ENCODE results near the gene KLHDC4. TPM values are rescaled to one million over a fixed set of nuclear protein-coding genes. Genes with fewer than 3 reads are reported as not detected.

KLHDC4 gene
- total RNA-seq, 1 experiment from 2014 or later: 117 TPM

GRCh38 chr16:87677830-87678229 lies 88.0 kb downstream of the KLHDC4 start:
- BruUV-seq (replicated peaks): no TSS peak
- no peak overlapping the region for H3K27ac Mint-ChIP-seq (ENCODE audit: unreplicated experiment)

GRCh38 chr16:87675111-87675719 lies 90.6 kb downstream of the KLHDC4 start:
- H3K4me3 ChIP-seq (ENCODE audit: low read depth, low read length): no peak overlapping the region
- no peak for TF ChIP-seq CTCF (IDR thresholded peaks at IDR 0.05; ENCODE audit: insufficient read depth in 1 of 2, low read depth in 1 of 2, low read length in 1 of 2, severe bottlenecking in 1 of 2, unreplicated experiment in 1 of 2)
- H3K9me3 ChIP-seq: no peaks in the 10 kb centered on the region
- H3K27me3 Mint-ChIP-seq (ENCODE audit: insufficient read depth, unreplicated experiment): peaks cover 10% of the 10 kb centered on the region
- H3K9me3 Mint-ChIP-seq (ENCODE audit: unreplicated experiment): no peaks in the 10 kb centered on the region
- BruUV-seq (replicated peaks): no TSS peak
- ChIA-PET CTCF (no interaction called here), POLR2A (no interaction called here)
- no peak overlapping the region for H3K27ac Mint-ChIP-seq (ENCODE audit: unreplicated experiment)
- H3K4me1 ChIP-seq: no peaks in the 10 kb centered on the region
- H3K36me3 ChIP-seq (ENCODE audit: control insufficient read depth, insufficient read depth, low read length): no peaks in the 10 kb centered on the region
- no peaks in the 10 kb centered on the region for H3K27me3 ChIP-seq (replicated peaks; ENCODE audit: control insufficient read depth, insufficient read depth, low read length)
- no peak for DNase-seq
- no peaks in the 10 kb centered on the region for H3K36me3 Mint-ChIP-seq (ENCODE audit: insufficient read depth, unreplicated experiment)
- intact Hi-C loops (cut with micrococcal nuclease; ENCODE audit: unreplicated experiment): no loop called here
- no peaks in the 10 kb centered on the region for H3K4me1 Mint-ChIP-seq (ENCODE audit: low read depth, unreplicated experiment)
- H3K4me3 Mint-ChIP-seq (ENCODE audit: unreplicated experiment): no peak overlapping the region

More at GRCh38 chr16:87677830-87678229, 88.0 kb downstream of the KLHDC4 start:
- no peaks in the 10 kb centered on the region for H3K9me3 ChIP-seq
- intact Hi-C loops (cut with micrococcal nuclease; ENCODE audit: unreplicated experiment): no loop called here
- H3K4me1 Mint-ChIP-seq (ENCODE audit: low read depth, unreplicated experiment): no peaks in the 10 kb centered on the region
- CTCF ChIA-PET: no interaction called here
- no peaks in the 10 kb centered on the region for H3K4me1 ChIP-seq
- TF ChIP-seq CTCF (IDR thresholded peaks at IDR 0.05; ENCODE audit: insufficient read depth in 1 of 2, low read depth in 1 of 2, low read length in 1 of 2, severe bottlenecking in 1 of 2, unreplicated experiment in 1 of 2): no peak
- H3K27me3 ChIP-seq (replicated peaks; ENCODE audit: control insufficient read depth, insufficient read depth, low read length): no peaks in the 10 kb centered on the region
- peaks cover 14% of the 10 kb centered on the region for H3K27me3 Mint-ChIP-seq (ENCODE audit: insufficient read depth, unreplicated experiment)
- H3K36me3 Mint-ChIP-seq (ENCODE audit: insufficient read depth, unreplicated experiment): no peaks in the 10 kb centered on the region
- no peaks in the 10 kb centered on the region for H3K36me3 ChIP-seq (ENCODE audit: control insufficient read depth, insufficient read depth, low read length)
- POLR2A ChIA-PET: no interaction called here
- H3K9me3 Mint-ChIP-seq (ENCODE audit: unreplicated experiment): no peaks in the 10 kb centered on the region
- no peak overlapping the region for H3K4me3 ChIP-seq (ENCODE audit: low read depth, low read length)
- no peak overlapping the region for H3K4me3 Mint-ChIP-seq (ENCODE audit: unreplicated experiment)
- no peak for DNase-seq

- peaks cover 10% of the 10 kb centered on the region for H3K27me3 Mint-ChIP-seq (ENCODE audit: insufficient read depth, unreplicated experiment)
Observed at GRCh38 chr16:87674419-87674818, 91.4 kb downstream of the KLHDC4 start.

More at GRCh38 chr16:87674419-87674818, 91.4 kb downstream of the KLHDC4 start:
- intact Hi-C loops (cut with micrococcal nuclease; ENCODE audit: unreplicated experiment): no loop called here
- Mint-ChIP-seq H3K9me3 (ENCODE audit: unreplicated experiment) (no peaks in the 10 kb centered on the region), H3K4me1 (ENCODE audit: low read depth, unreplicated experiment) (no peaks in the 10 kb centered on the region), H3K27ac (ENCODE audit: unreplicated experiment) (no peak overlapping the region), H3K36me3 (ENCODE audit: insufficient read depth, unreplicated experiment) (no peaks in the 10 kb centered on the region), H3K4me3 (ENCODE audit: unreplicated experiment) (no peak overlapping the region)
- H3K36me3 ChIP-seq (ENCODE audit: control insufficient read depth, insufficient read depth, low read length): no peaks in the 10 kb centered on the region
- no peak for DNase-seq
- H3K4me3 ChIP-seq (ENCODE audit: low read depth, low read length): no peak overlapping the region
- no peak for TF ChIP-seq CTCF (IDR thresholded peaks at IDR 0.05; ENCODE audit: insufficient read depth in 1 of 2, low read depth in 1 of 2, low read length in 1 of 2, severe bottlenecking in 1 of 2, unreplicated experiment in 1 of 2)
- H3K9me3 ChIP-seq: no peaks in the 10 kb centered on the region
- BruUV-seq (replicated peaks): no TSS peak
- POLR2A ChIA-PET: no interaction called here
- CTCF ChIA-PET: no interaction called here
- H3K4me1 ChIP-seq: no peaks in the 10 kb centered on the region
- no peaks in the 10 kb centered on the region for H3K27me3 ChIP-seq (replicated peaks; ENCODE audit: control insufficient read depth, insufficient read depth, low read length)

Data from Caco-2 (cell line).